GM10248 (cell line): ENCODE data around the gene KRIT1.

Experiments
- CTCF ChIA-PET: fragments of 300-600 bp; sonication (Branson Sonifier 250); formaldehyde crosslinking; extraction: SDS; loops from one replicate; lab custom pipeline; 2021; ENCODE audit warnings: antibody characterized with exemption; lab: Yijun Ruan, JAX
- POLR2A ChIA-PET: fragments of 350-650 bp; sonication (Branson Sonifier 250); formaldehyde crosslinking; extraction: SDS; loops from one replicate; lab custom pipeline; 2020; ENCODE audit warnings: antibody characterized with exemption; lab: Yijun Ruan, JAX
- DNase-seq: peaks from one replicate; pipeline ENCODE4 v3.0.0; 2012; ENCODE audit errors: extremely low spot score
- CTCF ChIP-seq: IDR thresholded peaks from 2 replicates; pipeline ENCODE4 v1.5.1; 2012; ENCODE audit warnings: mild to moderate bottlenecking, low read depth; ENCODE audit errors: extremely low read depth, missing control alignments, control extremely low read depth

Gene KRIT1

GRCh38 chr7:92282221-92282814 lies 36.6 kb upstream of the KRIT1 start:
- POLR2A ChIA-PET: no interaction called here
- TF ChIP-seq CTCF: no peak
- CTCF ChIA-PET: interaction anchor here (1.1 kb wide), 1 partner anchor 8 kb away, joined by 5 read pairs; no protein-coding TSS in a partner anchor
- DNase-seq: no peak

- no peak for TF ChIP-seq CTCF
- ChIA-PET POLR2A (no interaction called here), CTCF (interaction anchor here (1.3 to 2.1 kb wide), 2 partner anchors 11 to 101 kb away, joined by 4 to 10 read pairs; no protein-coding TSS in a partner anchor)
- no peak for DNase-seq
Measured at GRCh38 chr7:92281031-92281430, 35.3 kb upstream of the KRIT1 start.

GRCh38 chr7:92279396-92280031 lies 33.8 kb upstream of the KRIT1 start:
- DNase-seq: no peak
- CTCF ChIA-PET: interaction anchor here (0.9 to 2.1 kb wide), 5 partner anchors 8 to 19 kb away, joined by 3 to 10 read pairs (median 6); no protein-coding TSS in a partner anchor
- POLR2A ChIA-PET: no interaction called here
- TF ChIP-seq CTCF: no peak

GRCh38 chr7:92276460-92276864 lies 30.7 kb upstream of the KRIT1 start:
- DNase-seq: peak; percentile 30
- ChIA-PET POLR2A (no interaction called here), CTCF (interaction anchor here (0.7 kb wide), 1 partner anchor 16 kb away, joined by 3 read pairs; no protein-coding TSS in a partner anchor)
- no peak for TF ChIP-seq CTCF

- TF ChIP-seq CTCF: no peak
- no peak for DNase-seq
- ChIA-PET CTCF (interaction anchor here (1.4 to 2.4 kb wide), 4 partner anchors 10 to 29 kb away, joined by 3 to 6 read pairs (median 3); partner anchors contain the start of genes ANKIB1 and KRIT1), POLR2A (no interaction called here)
Measured at GRCh38 chr7:92275327-92275726, 29.6 kb upstream of the KRIT1 start.

- ChIA-PET CTCF (interaction anchor here (1.2 to 1.4 kb wide), 2 partner anchors 9 to 16 kb away, joined by 4 read pairs; no protein-coding TSS in a partner anchor), POLR2A (no interaction called here)
- TF ChIP-seq CTCF: no peak
- DNase-seq: no peak
Measured at GRCh38 chr7:92268921-92269320, 23.2 kb upstream of the KRIT1 start.
